Liver (tissue), 9 donors: ENCODE data around the gene RNF220. TPM values are rescaled to one million over a fixed set of nuclear protein-coding genes. Genes with fewer than 3 reads are reported as not detected.

Source experiments
- DNase-seq: peaks from one replicate; pipeline ENCODE4 v3.0.0-alpha.2; 2017; ENCODE audit warnings: low spot score
- H3K27ac ChIP-seq, 2 donors: one replicate each; pipeline ENCODE4 v1.7.0; 2013; ENCODE audit warnings: inconsistent platforms in 2 of 2, low read length in 2 of 2, control low read depth in 1 of 2, low read depth in 1 of 2, mild to moderate bottlenecking in 1 of 2
- H3K27me3 ChIP-seq, 4 donors: one replicate each; pipeline versions ENCODE4 v1.6.1 to v1.7.0; 2013; ENCODE audit warnings: low read length in 3 of 4, inconsistent platforms in 1 of 4, mild to moderate bottlenecking in 1 of 4, moderate library complexity in 1 of 4; ENCODE audit not compliant: control insufficient read depth in 4 of 4, insufficient read depth in 4 of 4
- H3K36me3 ChIP-seq, 4 donors: one replicate each; pipeline versions ENCODE4 v1.6.1 to v1.7.0; 2013; ENCODE audit warnings: low read length in 3 of 4, mild to moderate bottlenecking in 3 of 4, low read depth in 1 of 4, moderate library complexity in 1 of 4; ENCODE audit not compliant: control insufficient read depth in 4 of 4, insufficient read depth in 3 of 4
- H3K4me1 ChIP-seq, 4 donors: one replicate each; pipeline versions ENCODE4 v1.6.1 to v1.7.0; 2013; ENCODE audit warnings: low read length in 3 of 4, mild to moderate bottlenecking in 3 of 4, moderate library complexity in 1 of 4; ENCODE audit not compliant: control insufficient read depth in 4 of 4, insufficient read depth in 4 of 4
- H3K4me3 ChIP-seq, 3 donors: one replicate each; pipeline versions ENCODE4 v1.6.1 to v1.7.0; 2013; ENCODE audit warnings: low read length in 3 of 3, control low read depth in 1 of 3, low read depth in 1 of 3, mild to moderate bottlenecking in 1 of 3
- H3K9ac ChIP-seq, 2 donors: one replicate each; pipeline ENCODE4 v1.7.0; 2013; ENCODE audit warnings: low read length in 2 of 2, mild to moderate bottlenecking in 2 of 2, moderate library complexity in 2 of 2, control low read depth in 1 of 2, low read depth in 1 of 2
- H3K9me3 ChIP-seq, 4 donors: one replicate each; pipeline versions ENCODE4 v1.6.1 to v1.7.0; 2013; ENCODE audit warnings: low read length in 3 of 4; ENCODE audit not compliant: control insufficient read depth in 4 of 4
- EGR1 ChIP-seq, 2 donors: IDR thresholded peaks; 2 replicates each; pipeline ENCODE4 v1.6.1; 2016 to 2018; ENCODE audit warnings: antibody characterized with exemption in 2 of 2, low read depth in 2 of 2
- FOXA1 ChIP-seq: IDR thresholded peaks from 2 replicates; pipeline ENCODE4 v1.6.1; 2016; ENCODE audit warnings: antibody characterized with exemption
- FOXA2 ChIP-seq: IDR thresholded peaks from 2 replicates; pipeline ENCODE4 v1.6.1; 2016; ENCODE audit warnings: antibody characterized with exemption
- GABPA ChIP-seq, 2 donors: IDR thresholded peaks in 1 of 2; conservative IDR thresholded peaks in 1 of 2; 2 replicates each; pipeline ENCODE4 v1.6.1; 2016; ENCODE audit warnings: antibody characterized with exemption in 2 of 2, mild to moderate bottlenecking in 1 of 2, moderate library complexity in 1 of 2
- HNF4A ChIP-seq, 2 donors: conservative IDR thresholded peaks; 2 replicates each; pipeline ENCODE4 v1.6.1; 2016; ENCODE audit warnings: antibody characterized with exemption in 2 of 2, mild to moderate bottlenecking in 2 of 2
- HNF4G ChIP-seq: IDR thresholded peaks from 2 replicates; pipeline ENCODE4 v1.6.1; 2016; ENCODE audit warnings: antibody characterized with exemption
- JUND ChIP-seq, 2 donors: IDR thresholded peaks; 2 replicates each; pipeline ENCODE4 v1.6.1; 2016; ENCODE audit warnings: antibody characterized with exemption in 2 of 2
- NR2F2 ChIP-seq: IDR thresholded peaks from 2 replicates; pipeline ENCODE4 v1.6.1; 2016; ENCODE audit warnings: antibody characterized with exemption
- RAD21 ChIP-seq, 2 donors: IDR thresholded peaks; 2 replicates each; pipeline ENCODE4 v1.6.1; 2016; ENCODE audit warnings: antibody characterized with exemption in 2 of 2, mild to moderate bottlenecking in 2 of 2
- RXRA ChIP-seq, 2 donors: IDR thresholded peaks; 2 replicates each; pipeline ENCODE4 v1.6.1; 2017 to 2018; ENCODE audit warnings: antibody characterized with exemption in 2 of 2, mild to moderate bottlenecking in 1 of 2
- SP1 ChIP-seq: IDR thresholded peaks from 2 replicates; pipeline ENCODE4 v1.6.1; 2018; ENCODE audit warnings: antibody characterized with exemption, mild to moderate bottlenecking
- TAF1 ChIP-seq: conservative IDR thresholded peaks from 2 replicates; pipeline ENCODE4 v1.6.1; 2016; ENCODE audit warnings: antibody characterized with exemption, mild to moderate bottlenecking
- YY1 ChIP-seq: IDR thresholded peaks from 2 replicates; pipeline ENCODE4 v1.6.1; 2016; ENCODE audit warnings: antibody characterized with exemption, mild to moderate bottlenecking
- WGBS: extraction: QIAGEN DNeasy Blood & Tissue Kit; methylation state at CpG from one replicate; pipeline ENCODE4 v1.1.7; 2013; 5-methylcytosine and 5-hydroxymethylcytosine counted together
- polyA plus RNA-seq, 2 donors: library from polyadenylated mRNA; stranded (reverse) in 1 of 2; unstranded in 1 of 2; fragments of 200-250 nt in 1 of 2; fragments of >200 nt in 1 of 2; fragmentation: Nextera tagmentation in 1 of 2; extraction: Ambion mirVana in 1 of 2; gene quantifications; one replicate each; pipeline versions ENCODE4 v1.2.1 to v1.2.3, GENCODE V29; 2013 to 2015
- total RNA-seq, 2 donors: library from RNA; depleted of rRNA; stranded (reverse); fragments of >200 nt; gene quantifications; one replicate each; pipeline ENCODE4 v1.2.3, GENCODE V29; 2014
- TF ChIP-seq, protein P1 (sequence below): IDR thresholded peaks from 2 replicates; pipeline ENCODE4 v1.6.1; 2016; ENCODE audit warnings: antibody characterized with exemption
- TF ChIP-seq, protein P2 (sequence below): fragments of 150-350 bp; IDR thresholded peaks from 2 replicates; pipeline ENCODE4 v1.5.1; 2017; ENCODE audit warnings: improper control_type of control experiment, low read depth, low read length; ENCODE audit not compliant: missing input control
- TF ChIP-seq, protein P3 (sequence below): IDR thresholded peaks from 2 replicates; pipeline ENCODE4 v1.6.1; 2016; ENCODE audit warnings: antibody characterized with exemption
- TF ChIP-seq, protein P4 (sequence below): IDR thresholded peaks from 2 replicates; pipeline ENCODE4 v1.6.1; 2016; ENCODE audit warnings: antibody characterized with exemption, mild to moderate bottlenecking
- TF ChIP-seq, protein P5 (sequence below): IDR thresholded peaks from 2 replicates; pipeline ENCODE4 v1.6.1; 2016; ENCODE audit warnings: antibody characterized with exemption
- donor health status: healthy.
- donor health status: healthy.
- donor health status: healthy.
- donor health status: healthy.
- donor health status: healthy.

The RNF220 gene
- total and polyA plus RNA-seq, 4 donors: 18.2 to 35.8 (median 26.1) TPM

DNA sequence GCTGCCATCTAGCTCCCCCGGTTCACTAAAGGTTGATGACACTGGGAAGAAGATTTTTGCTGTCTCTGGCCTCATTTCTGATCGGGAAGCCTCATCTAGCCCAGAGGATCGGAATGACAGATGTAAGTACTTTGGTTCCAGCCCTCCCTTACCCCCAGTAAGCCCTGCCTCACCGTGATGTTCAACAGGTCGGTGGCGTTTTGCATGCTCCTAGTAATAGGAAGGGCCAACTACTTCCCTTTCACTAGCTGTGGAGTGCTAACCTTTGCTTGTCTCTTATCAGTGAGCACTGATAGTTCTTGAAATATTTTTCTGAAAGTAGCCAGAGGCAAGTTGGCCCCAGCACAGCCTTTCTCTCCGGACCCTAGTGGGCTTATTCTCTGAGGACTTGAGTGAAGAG lies 7.5 kb downstream of the RNF220 start:
- Histone ChIP-seq H3K4me3 (no peak overlapping the region), H3K27me3 (peaks cover 8 to 44% (median 27%) of the 10 kb centered on the region in 4 donors), H3K36me3 (no peaks in the 10 kb centered on the region), H3K27ac (no peak overlapping the region), H3K9ac (no peak overlapping the region), H3K9me3 (peaks cover 0 to 8% (median 0%) of the 10 kb centered on the region in 4 donors), H3K4me1 (peaks cover 0 to 11% (median 11%) of the 10 kb centered on the region in 4 donors)
- 53% methylated on average over 7 of the region's 7 CpGs for WGBS
- TF ChIP-seq, protein P1, sequence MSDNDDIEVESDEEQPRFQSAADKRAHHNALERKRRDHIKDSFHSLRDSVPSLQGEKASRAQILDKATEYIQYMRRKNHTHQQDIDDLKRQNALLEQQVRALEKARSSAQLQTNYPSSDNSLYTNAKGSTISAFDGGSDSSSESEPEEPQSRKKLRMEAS: no peak
- no peak for TF ChIP-seq YY1
- no peak for TF ChIP-seq FOXA1
- TF ChIP-seq SP1: no peak
- no peak for TF ChIP-seq RAD21 (IDR thresholded peaks at IDR 0.05)
- TF ChIP-seq, protein P2, sequence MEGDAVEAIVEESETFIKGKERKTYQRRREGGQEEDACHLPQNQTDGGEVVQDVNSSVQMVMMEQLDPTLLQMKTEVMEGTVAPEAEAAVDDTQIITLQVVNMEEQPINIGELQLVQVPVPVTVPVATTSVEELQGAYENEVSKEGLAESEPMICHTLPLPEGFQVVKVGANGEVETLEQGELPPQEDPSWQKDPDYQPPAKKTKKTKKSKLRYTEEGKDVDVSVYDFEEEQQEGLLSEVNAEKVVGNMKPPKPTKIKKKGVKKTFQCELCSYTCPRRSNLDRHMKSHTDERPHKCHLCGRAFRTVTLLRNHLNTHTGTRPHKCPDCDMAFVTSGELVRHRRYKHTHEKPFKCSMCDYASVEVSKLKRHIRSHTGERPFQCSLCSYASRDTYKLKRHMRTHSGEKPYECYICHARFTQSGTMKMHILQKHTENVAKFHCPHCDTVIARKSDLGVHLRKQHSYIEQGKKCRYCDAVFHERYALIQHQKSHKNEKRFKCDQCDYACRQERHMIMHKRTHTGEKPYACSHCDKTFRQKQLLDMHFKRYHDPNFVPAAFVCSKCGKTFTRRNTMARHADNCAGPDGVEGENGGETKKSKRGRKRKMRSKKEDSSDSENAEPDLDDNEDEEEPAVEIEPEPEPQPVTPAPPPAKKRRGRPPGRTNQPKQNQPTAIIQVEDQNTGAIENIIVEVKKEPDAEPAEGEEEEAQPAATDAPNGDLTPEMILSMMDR: no peak
- TF ChIP-seq EGR1 (IDR thresholded peaks at IDR 0.05; ENCODE audit: low read depth in 2 of 2): no peak
- TF ChIP-seq NR2F2: no peak
- TF ChIP-seq, protein P3, sequence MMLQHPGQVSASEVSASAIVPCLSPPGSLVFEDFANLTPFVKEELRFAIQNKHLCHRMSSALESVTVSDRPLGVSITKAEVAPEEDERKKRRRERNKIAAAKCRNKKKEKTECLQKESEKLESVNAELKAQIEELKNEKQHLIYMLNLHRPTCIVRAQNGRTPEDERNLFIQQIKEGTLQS: no peak
- TF ChIP-seq, protein P4, sequence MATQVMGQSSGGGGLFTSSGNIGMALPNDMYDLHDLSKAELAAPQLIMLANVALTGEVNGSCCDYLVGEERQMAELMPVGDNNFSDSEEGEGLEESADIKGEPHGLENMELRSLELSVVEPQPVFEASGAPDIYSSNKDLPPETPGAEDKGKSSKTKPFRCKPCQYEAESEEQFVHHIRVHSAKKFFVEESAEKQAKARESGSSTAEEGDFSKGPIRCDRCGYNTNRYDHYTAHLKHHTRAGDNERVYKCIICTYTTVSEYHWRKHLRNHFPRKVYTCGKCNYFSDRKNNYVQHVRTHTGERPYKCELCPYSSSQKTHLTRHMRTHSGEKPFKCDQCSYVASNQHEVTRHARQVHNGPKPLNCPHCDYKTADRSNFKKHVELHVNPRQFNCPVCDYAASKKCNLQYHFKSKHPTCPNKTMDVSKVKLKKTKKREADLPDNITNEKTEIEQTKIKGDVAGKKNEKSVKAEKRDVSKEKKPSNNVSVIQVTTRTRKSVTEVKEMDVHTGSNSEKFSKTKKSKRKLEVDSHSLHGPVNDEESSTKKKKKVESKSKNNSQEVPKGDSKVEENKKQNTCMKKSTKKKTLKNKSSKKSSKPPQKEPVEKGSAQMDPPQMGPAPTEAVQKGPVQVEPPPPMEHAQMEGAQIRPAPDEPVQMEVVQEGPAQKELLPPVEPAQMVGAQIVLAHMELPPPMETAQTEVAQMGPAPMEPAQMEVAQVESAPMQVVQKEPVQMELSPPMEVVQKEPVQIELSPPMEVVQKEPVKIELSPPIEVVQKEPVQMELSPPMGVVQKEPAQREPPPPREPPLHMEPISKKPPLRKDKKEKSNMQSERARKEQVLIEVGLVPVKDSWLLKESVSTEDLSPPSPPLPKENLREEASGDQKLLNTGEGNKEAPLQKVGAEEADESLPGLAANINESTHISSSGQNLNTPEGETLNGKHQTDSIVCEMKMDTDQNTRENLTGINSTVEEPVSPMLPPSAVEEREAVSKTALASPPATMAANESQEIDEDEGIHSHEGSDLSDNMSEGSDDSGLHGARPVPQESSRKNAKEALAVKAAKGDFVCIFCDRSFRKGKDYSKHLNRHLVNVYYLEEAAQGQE: no peak
- TF ChIP-seq GABPA (IDR thresholded peaks at IDR 0.05 in 1 of 2, conservative IDR thresholded peaks at IDR 0.05 in 1 of 2): no peak
- no peak for TF ChIP-seq JUND (IDR thresholded peaks at IDR 0.05)
- TF ChIP-seq TAF1: no peak
- TF ChIP-seq RXRA (IDR thresholded peaks at IDR 0.05): no peak
- TF ChIP-seq HNF4A (conservative IDR thresholded peaks at IDR 0.05): no peak
- TF ChIP-seq, protein P5, sequence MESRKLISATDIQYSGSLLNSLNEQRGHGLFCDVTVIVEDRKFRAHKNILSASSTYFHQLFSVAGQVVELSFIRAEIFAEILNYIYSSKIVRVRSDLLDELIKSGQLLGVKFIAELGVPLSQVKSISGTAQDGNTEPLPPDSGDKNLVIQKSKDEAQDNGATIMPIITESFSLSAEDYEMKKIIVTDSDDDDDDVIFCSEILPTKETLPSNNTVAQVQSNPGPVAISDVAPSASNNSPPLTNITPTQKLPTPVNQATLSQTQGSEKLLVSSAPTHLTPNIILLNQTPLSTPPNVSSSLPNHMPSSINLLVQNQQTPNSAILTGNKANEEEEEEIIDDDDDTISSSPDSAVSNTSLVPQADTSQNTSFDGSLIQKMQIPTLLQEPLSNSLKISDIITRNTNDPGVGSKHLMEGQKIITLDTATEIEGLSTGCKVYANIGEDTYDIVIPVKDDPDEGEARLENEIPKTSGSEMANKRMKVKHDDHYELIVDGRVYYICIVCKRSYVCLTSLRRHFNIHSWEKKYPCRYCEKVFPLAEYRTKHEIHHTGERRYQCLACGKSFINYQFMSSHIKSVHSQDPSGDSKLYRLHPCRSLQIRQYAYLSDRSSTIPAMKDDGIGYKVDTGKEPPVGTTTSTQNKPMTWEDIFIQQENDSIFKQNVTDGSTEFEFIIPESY: no peak
- TF ChIP-seq FOXA2: no peak
- no peak for TF ChIP-seq HNF4G
- no peak for DNase-seq
